GM18505 (cell line): ENCODE results near the gene C20orf202.

Experiments
- ATAC-seq: cut with Tn5 transposase; IDR thresholded peaks from one replicate; pipeline ENCODE4 v1.9.1; 2021; ENCODE audit not compliant: unreplicated experiment
- POLR2A ChIP-seq: IDR thresholded peaks from 4 replicates; pipeline ENCODE4 v1.6.1; 2011; ENCODE audit warnings: borderline replicate concordance; ENCODE audit not compliant: insufficient read depth, insufficient read length; ENCODE audit errors: extremely low read depth

The C20orf202 gene

GRCh38 chr20:1254254-1254653 lies 51.0 kb downstream of the C20orf202 start:
- no peak for ATAC-seq
- no peak for TF ChIP-seq POLR2A

- ATAC-seq, result no peak
- TF ChIP-seq POLR2A, result no peak
Observed at GRCh38 chr20:1255675-1256074, 52.4 kb downstream of the C20orf202 start.
